Peyer's patch (tissue), 4 donors: ENCODE results near the gene NAGPA.

Experiments used
- CTCF ChIP-seq, 6 experiments: fragments of 450-650 bp in 4 of 6; fragments of 200-600 bp in 2 of 6; sonication (generic) in 1 of 6; IDR thresholded peaks; one replicate each; pipeline ENCODE4 v1.5.1; 2017 to 2019; ENCODE audit warnings: antibody characterized with exemption in 6 of 6, mild to moderate bottlenecking in 3 of 6, moderate library complexity in 1 of 6
- POLR2A ChIP-seq, 2 donors: fragments of 450-650 bp; IDR thresholded peaks; one replicate each; pipeline ENCODE4 v1.5.1; 2017; ENCODE audit warnings: antibody characterized with exemption in 2 of 2, mild to moderate bottlenecking in 2 of 2, moderate library complexity in 2 of 2

- no peak for TF ChIP-seq CTCF (IDR thresholded peaks at IDR 0.05)
- no peak for TF ChIP-seq POLR2A (IDR thresholded peaks at IDR 0.05)
Observed at GRCh38 chr16:4976079-4976478, 57.7 kb downstream of the NAGPA start.
